Ammon's horn (tissue), 1 donor: ENCODE measurements around the gene FAM193A.
"Not testable (repeated sequence)": the region's sequence is repeated elsewhere in the genome, so short reads cannot be mapped to it uniquely, and the experiment has no call there.

ENCODE experiments used
- DNase-seq: peaks from one replicate; pipeline ENCODE4 v3.0.0-alpha.2; 2016; ENCODE audit warnings: low spot score

Gene FAM193A

GRCh38 chr4:2536193-2537010 is at the start of gene FAM193A:
FAM193A (plus strand) TSS chr4:2536647; CDS start chr4:2536916, 269 bp downstream.
- DNase-seq, result peak; percentile 99

GRCh38 chr4:2486981-2487380 is 49.5 kb upstream of the FAM193A start:
- DNase-seq, result no peak

DNA sequence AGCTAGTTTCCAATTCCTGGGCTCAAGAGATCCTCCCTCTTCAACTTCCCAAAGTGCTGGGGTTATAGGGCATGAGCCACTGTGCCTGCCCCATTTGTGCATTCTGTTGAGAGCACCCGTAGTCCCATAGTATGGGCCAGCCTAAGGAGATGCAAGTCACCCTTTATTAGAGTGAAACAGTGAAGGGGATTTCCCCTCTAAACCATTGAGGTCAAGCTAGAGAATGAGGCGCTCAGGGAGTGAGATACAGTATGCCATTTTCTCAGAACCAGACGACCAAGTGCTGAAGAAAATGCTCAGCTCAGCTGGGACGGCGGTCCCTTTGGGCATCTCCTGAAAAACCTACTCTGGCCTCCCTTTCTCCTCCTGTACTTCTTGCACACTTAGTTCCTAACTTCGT is 48.8 kb upstream of the FAM193A start:
- DNase-seq, result no peak

DNA sequence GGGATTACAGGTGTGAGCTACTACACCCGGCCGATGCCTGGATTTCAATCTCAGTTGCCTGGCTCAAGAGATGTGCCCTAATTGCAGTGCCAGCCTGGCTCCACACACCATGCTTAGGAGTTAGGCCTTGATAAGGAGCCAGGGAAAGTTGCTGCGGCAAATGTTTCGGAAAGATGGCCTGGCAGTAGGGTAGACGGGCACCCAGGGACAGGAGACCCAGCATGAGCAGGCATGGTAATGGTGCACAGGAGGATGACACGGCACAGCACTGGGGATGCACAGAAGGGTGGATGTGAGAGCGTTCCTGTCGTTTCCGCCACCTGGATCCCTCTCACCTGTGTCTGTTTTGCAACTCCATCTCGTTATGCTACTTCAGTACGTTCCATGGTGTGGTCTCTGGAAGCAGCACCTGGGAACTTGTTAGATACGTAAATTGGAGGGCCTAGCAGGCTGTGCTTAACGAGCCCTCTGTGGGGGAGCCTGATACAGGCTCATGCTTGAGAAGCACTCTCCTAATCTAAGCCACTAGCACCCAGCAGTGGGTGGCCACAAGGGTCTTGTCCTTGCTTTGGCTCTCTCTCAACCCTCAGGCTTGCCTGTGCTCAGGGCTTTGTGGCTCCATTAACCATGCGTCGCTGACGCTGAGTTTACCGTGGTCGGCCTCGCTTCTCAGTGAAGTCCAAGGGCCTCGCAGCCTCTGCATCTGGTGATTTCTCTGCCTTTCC is 47.2 kb upstream of the FAM193A start:
- no peak for DNase-seq

DNA sequence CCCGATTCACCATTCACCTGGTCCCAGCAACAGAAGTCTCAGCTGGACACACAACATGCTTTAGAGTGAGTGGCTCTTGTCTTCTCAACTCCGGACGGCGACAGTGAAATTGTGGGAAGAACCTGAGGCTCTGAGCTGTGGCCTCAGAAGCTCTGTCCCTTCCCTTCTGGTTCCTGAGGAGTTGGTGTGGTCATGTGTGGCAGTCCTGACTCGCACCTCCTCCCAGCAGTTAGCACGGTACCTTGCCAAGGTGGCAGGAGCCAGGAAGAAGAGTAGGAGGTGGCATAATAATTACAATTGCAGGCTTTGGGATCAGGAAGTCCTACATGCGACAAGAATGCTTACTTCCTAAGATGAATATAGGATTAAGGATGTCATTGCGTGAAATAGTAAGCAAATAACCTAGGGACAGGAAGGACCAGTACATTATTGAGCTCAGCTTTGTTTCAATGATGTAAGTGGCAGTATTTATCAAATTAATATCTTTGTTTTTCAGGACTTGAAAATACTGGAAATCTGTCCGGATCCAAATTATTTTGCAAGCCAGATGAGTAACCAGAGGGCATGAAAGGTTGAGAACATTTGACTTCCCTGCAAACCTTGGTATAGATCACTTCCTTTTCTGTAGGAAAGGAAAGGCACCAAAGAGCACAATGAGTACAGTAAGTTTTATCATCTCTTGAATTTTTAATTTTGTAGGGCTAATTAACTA is 46.5 kb upstream of the FAM193A start:
- no peak for DNase-seq

GRCh38 chr4:2492970-2493369 is 43.5 kb upstream of the FAM193A start:
- no peak for DNase-seq

- no peak for DNase-seq
These were observed 41.5 kb upstream of the FAM193A start for GRCh38 chr4:2494992-2495391.

DNA sequence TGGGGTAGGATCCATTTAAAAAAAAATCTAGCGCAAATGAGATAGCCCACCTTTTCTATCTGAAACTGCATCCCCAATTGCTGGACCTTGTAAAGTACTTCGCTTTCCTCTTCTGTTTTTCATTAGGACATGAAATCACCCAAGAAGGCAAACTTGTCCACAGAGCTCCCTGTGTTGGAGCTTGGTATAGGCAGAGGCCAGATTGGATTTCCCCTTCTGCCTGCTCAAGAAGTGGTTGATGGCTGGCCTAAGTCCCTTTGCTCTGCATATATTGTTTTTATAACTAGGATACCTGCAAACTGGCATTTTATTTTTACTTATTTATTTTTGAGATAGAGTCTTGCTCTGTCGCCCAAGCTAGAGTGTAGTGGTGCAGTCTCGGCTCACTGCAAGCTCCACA is 39.1 kb upstream of the FAM193A start:
- no peak for DNase-seq

- peak; percentile 77 for DNase-seq
These were observed 38.5 kb upstream of the FAM193A start for GRCh38 chr4:2497931-2498330.

- no peak for DNase-seq
These were observed 35.9 kb upstream of the FAM193A start for GRCh38 chr4:2500547-2500946.

- DNase-seq, result no peak
These were observed 35.3 kb upstream of the FAM193A start for GRCh38 chr4:2501034-2501594.

GRCh38 chr4:2503809-2504208 is 32.6 kb upstream of the FAM193A start:
- no peak for DNase-seq

DNA sequence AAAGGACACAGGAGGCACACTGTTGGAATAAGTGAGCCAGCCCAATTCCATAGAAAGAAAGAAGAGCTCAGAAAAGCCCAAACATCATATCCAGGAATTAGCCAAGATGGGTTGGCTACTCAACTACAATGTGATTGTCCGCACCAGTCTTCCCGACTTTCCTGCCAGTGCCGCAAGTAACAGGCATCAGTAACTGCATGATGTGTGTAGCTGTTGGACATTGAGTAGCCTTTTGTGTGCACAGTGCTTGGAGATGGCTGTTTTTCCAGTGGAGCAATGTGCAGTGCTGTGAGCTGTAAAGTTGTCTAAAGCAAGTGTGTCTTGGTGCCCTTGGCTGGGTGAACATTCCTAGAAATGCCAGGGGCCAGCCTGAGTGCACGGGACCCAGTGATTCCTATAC is 29.2 kb upstream of the FAM193A start:
- DNase-seq, result no peak

DNA sequence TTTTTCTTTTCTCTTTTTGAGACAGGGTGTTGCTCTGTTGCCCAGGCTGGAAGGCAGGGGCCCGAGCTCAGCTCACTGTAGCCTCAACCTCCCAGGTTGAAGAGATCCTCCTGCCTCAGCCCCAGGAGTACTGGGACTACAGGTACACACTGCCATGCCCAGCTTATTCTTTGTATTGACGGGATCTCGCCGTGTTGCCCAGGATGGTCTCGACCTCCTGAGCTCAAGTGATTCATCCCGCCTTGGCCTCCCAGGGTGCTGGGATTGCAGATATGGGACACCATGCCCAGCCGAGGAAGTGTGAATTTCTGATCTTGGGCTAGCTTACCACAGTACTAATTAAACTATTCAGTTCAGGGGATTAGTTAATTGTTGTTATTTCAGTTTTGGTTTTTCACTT is 28.6 kb upstream of the FAM193A start:
- no peak for DNase-seq

DNA sequence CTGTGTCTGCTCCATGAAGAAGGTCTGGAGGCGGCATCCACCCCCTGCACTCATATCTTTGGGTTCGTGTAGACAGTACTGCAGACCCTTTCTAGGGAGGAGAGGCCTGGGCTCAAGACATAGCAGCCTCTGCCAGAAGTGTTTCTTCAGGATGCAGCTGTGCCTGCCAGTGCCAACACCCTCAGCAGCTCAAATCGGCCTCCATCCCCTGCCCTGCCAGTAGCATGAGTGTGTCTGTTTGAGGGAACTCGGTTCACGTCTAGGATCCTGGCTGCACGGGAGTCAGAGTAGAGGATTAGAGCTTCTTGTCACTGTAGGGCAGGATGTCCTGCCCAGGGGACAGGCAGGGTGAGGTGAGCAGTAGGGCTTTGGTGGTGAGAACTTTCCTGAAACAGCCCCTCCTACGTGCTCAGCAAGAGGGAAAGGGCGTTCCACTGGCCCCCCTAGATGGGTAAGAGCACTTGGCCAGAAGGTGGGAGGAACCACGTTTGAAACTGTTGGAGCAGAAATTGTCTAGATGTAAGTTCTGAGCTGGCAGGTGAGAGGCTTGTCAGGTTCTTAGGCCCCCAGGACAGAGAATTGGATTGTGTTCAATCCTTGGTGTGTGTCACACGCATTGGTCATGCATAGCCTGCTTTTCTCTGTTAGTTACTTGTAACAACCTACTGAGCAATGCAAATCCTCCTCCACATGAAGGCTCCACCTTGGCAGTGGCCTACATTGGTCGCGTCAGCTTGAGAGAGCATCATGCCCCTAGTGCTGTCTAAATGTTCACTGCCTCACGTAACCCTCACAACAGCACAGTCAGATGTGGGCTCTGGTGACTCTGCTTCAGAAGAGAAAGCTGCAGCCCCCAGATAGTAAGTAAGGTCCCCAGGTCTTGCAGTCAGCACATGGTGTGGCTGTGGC is 25.8 kb upstream of the FAM193A start:
- DNase-seq, result no peak

- DNase-seq, result peak; percentile 59
These were observed 24.8 kb upstream of the FAM193A start for GRCh38 chr4:2511645-2512131.

DNA sequence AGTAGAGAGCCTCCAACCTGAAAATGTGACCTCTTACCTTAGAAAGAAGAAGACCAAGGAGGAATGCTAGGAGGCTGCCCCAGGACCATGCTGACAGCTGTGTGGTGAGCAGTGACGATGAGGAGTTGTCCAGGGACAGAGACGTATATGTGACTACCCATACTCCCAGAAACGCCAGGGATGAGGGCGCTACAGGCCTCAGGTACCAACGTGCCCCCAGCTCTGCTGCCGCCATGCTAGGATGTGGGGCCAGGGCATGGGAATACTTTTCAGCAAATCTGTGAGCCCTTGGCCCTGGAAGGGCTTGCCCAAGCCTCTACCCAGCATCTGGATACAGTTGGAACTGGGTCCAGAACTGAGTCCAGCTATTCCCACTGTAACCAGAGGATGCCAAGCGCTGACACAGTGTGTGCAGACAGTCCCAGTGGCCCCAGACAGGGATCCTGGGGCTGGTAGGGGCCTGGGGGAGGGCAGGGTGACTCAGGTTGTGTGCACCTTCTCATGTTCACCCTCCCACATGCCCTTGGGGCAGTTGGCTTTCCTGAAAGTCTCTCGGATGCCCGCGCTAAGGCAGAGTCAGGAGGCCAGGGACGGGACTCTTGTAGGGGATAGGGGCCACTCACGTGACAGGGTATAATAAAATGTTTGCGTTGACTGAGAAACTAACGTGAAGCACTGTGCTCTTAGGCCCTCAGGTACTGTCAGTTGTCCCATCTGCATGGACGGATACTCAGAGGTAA is 23.9 kb upstream of the FAM193A start:
- no peak for DNase-seq

GRCh38 chr4:2514193-2514592 is 22.3 kb upstream of the FAM193A start:
- DNase-seq, result not testable (repeated sequence)

GRCh38 chr4:2514944-2515343 is 21.5 kb upstream of the FAM193A start:
- not testable (repeated sequence) for DNase-seq

GRCh38 chr4:2515830-2516550 is 20.5 kb upstream of the FAM193A start:
- peak; percentile 8 for DNase-seq
